VCaP (cell line): Measurements from ENCODE around the gene ZNF331.
A peak's percentile ranks its signal among the peaks of the same experiment; 100 is the strongest.

Experiments used
- H3K27ac ChIP-seq: fragments of 450-650 bp; 2 replicates; pipeline ENCODE4 v1.5.1; 2017
- TF ChIP-seq, protein P1 (sequence below): fragments of 450-650 bp; conservative IDR thresholded peaks from 2 replicates; pipeline ENCODE4 v1.5.1; 2017; ENCODE audit warnings: mild to moderate bottlenecking, moderate library complexity

The ZNF331 gene

DNA sequence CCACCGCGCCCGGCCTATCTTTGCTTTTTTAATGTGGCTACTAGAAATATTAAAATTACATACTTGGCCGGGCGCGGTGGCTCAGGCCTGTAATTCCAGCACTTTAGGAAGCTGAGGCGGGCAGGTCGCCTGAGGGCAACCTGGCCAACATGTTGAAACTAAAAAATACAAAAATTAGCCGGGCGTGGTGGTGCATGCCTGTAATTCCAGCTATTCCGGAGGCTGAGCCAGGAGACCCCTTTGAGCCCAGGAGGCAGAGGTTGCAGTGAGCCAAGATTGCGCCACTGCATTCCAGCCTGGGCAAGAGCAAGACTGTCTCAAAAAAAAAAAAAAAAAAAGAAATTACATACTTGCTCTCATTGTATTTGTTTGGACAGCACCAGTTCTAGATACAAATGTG, 59.1 kb downstream of the ZNF331 start:
- TF ChIP-seq, protein P1, sequence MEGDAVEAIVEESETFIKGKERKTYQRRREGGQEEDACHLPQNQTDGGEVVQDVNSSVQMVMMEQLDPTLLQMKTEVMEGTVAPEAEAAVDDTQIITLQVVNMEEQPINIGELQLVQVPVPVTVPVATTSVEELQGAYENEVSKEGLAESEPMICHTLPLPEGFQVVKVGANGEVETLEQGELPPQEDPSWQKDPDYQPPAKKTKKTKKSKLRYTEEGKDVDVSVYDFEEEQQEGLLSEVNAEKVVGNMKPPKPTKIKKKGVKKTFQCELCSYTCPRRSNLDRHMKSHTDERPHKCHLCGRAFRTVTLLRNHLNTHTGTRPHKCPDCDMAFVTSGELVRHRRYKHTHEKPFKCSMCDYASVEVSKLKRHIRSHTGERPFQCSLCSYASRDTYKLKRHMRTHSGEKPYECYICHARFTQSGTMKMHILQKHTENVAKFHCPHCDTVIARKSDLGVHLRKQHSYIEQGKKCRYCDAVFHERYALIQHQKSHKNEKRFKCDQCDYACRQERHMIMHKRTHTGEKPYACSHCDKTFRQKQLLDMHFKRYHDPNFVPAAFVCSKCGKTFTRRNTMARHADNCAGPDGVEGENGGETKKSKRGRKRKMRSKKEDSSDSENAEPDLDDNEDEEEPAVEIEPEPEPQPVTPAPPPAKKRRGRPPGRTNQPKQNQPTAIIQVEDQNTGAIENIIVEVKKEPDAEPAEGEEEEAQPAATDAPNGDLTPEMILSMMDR, result no peak
- no peak overlapping the region for H3K27ac ChIP-seq

GRCh38 chr19:53598361-53598760, 60.4 kb downstream of the ZNF331 start:
- TF ChIP-seq, protein P1, result no peak
- H3K27ac ChIP-seq, result no peak overlapping the region

GRCh38 chr19:53600217-53600616, 62.3 kb downstream of the ZNF331 start:
- no peak overlapping the region for H3K27ac ChIP-seq
- TF ChIP-seq, protein P1, result no peak

DNA sequence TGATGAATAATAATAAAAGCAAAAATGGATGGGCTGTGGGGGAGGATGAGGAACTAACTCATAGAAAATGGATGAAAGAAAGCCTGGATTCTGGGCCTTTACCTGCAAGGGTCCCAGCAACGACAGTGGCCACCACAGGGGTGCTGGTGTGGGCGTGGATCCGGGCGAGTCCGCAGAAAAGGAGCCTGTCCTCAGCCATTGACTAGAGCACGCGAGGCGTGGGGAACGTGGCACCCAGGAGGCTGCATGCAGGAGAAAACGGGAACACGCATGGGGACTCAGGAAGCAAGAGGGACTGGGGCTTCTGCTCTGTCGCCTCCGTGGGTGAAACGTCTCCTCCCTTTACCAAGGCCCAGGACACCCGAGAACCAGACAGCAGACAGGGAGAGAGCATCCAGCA, 68.1 kb downstream of the ZNF331 start:
- TF ChIP-seq, protein P1, result no peak
- no peak overlapping the region for H3K27ac ChIP-seq

- no peak overlapping the region for H3K27ac ChIP-seq
- TF ChIP-seq, protein P1, result no peak
Measured at GRCh38 chr19:53608381-53608780, 70.4 kb downstream of the ZNF331 start.

GRCh38 chr19:53612762-53613526, 75.0 kb downstream of the ZNF331 start:
- TF ChIP-seq, protein P1, result no peak
- peak overlapping the region; percentile 30; the same call in 1 of the 2 replicates for H3K27ac ChIP-seq

DNA sequence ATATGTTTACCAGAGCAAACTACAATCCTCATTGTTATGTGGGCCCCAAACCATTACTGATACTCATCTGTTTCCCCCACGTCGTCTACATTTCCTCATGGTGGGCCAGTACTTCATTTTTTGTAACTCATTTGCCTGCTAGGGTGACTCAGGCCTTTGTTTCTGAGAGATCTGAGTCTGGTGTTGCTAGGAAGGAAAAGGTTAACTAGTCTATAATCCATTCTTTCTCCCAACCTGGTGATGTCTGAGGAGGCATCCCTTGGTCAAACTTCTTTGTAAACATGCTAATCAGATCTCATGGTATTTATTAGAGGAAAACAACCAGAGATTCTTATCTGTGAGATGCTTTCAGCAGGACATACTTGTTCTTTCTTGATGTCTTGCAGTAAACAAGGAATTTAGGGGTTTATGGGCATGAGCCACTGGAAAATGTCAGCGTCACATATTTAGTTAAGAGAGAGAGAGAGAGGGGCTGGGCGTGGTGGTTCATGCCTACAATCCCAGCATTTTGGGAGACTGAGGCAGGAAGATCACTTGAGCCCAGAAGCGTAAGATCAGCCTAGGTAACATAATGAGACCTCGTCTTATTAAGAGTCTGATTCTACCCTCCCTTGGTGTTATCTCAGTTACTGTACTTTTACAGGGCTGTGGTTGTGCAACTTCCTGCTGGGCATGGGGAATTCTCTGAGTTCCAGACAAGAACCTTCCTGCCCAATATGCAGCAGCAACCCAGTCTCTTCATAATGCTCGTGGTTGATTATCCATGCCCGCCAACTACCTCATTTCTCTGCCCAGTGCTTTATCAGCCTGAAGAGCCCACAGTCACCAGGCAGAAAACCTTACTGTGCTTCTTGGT, 84.2 kb downstream of the ZNF331 start:
- H3K27ac ChIP-seq, result peak overlapping the region; percentile 96
- TF ChIP-seq, protein P1, result no peak
